HG03354 (cell line): Measurements from ENCODE around the gene MLLT3.

Source experiments
- ATAC-seq: cut with Tn5 transposase; IDR thresholded peaks from one replicate; pipeline ENCODE4 v1.9.1; 2021; ENCODE audit warnings: mild to moderate bottlenecking; ENCODE audit not compliant: unreplicated experiment, poor library complexity, severe bottlenecking

The MLLT3 gene

GRCh38 chr9:20325008-20325407, 297.3 kb downstream of the MLLT3 start:
- ATAC-seq, result no peak

- ATAC-seq, result no peak
Observed at GRCh38 chr9:20322212-20322611, 300.1 kb downstream of the MLLT3 start.

GRCh38 chr9:20321423-20322082, 300.7 kb downstream of the MLLT3 start:
- ATAC-seq, result no peak

- ATAC-seq, result no peak
Observed at GRCh38 chr9:20320921-20321320, 301.4 kb downstream of the MLLT3 start.

GRCh38 chr9:20319641-20320337, 302.5 kb downstream of the MLLT3 start:
- no peak for ATAC-seq

GRCh38 chr9:20319241-20319640, 303.1 kb downstream of the MLLT3 start:
- no peak for ATAC-seq

GRCh38 chr9:20317701-20318100, 304.6 kb downstream of the MLLT3 start:
- ATAC-seq, result no peak

- ATAC-seq, result no peak
Observed at GRCh38 chr9:20316372-20316771, 305.9 kb downstream of the MLLT3 start.

- ATAC-seq, result no peak
Observed at GRCh38 chr9:20315677-20316076, 306.6 kb downstream of the MLLT3 start.

- no peak for ATAC-seq
Observed at GRCh38 chr9:20314981-20315380, 307.3 kb downstream of the MLLT3 start.

GRCh38 chr9:20313415-20313814, 308.9 kb downstream of the MLLT3 start:
- ATAC-seq, result no peak

GRCh38 chr9:20312732-20313131, 309.6 kb downstream of the MLLT3 start:
- no peak for ATAC-seq

GRCh38 chr9:20310024-20310423, 312.3 kb downstream of the MLLT3 start:
- ATAC-seq, result no peak

- ATAC-seq, result no peak
Observed at GRCh38 chr9:20309124-20309523, 313.2 kb downstream of the MLLT3 start.

- ATAC-seq, result no peak
Observed at GRCh38 chr9:20307621-20308020, 314.7 kb downstream of the MLLT3 start.

GRCh38 chr9:20305452-20305851, 316.8 kb downstream of the MLLT3 start:
- ATAC-seq, result no peak

- ATAC-seq, result no peak
Observed at GRCh38 chr9:20303996-20304395, 318.3 kb downstream of the MLLT3 start.

GRCh38 chr9:20303066-20303465, 319.2 kb downstream of the MLLT3 start:
- no peak for ATAC-seq

- no peak for ATAC-seq
Observed at GRCh38 chr9:20302197-20302596, 320.1 kb downstream of the MLLT3 start.

- no peak for ATAC-seq
Observed at GRCh38 chr9:20300430-20301115, 321.7 kb downstream of the MLLT3 start.

GRCh38 chr9:20297646-20298084, 324.6 kb downstream of the MLLT3 start:
- no peak for ATAC-seq
